Aorta (tissue), 5 donors: Measurements from ENCODE around the gene RBM15B. TPM values are rescaled to one million over a fixed set of nuclear protein-coding genes. Genes with fewer than 3 reads are reported as not detected.

Experiments used
- ATAC-seq: fragments of 200-7000 bp; cut with Tn5 transposase; one replicate; pipeline ENCODE4 v1.9.1; 2022; ENCODE audit warnings: moderate library complexity; ENCODE audit not compliant: low FRiP score
- DNase-seq, 2 donors: peaks; one replicate each; pipeline ENCODE4 v3.0.0-alpha.2; 2020
- H3K27ac ChIP-seq, 2 donors: one replicate each; pipeline ENCODE4 v1.5.1; 2013; ENCODE audit warnings: low read length in 2 of 2, mild to moderate bottlenecking in 2 of 2, moderate library complexity in 2 of 2, control low read depth in 1 of 2, inconsistent platforms in 1 of 2, low read depth in 1 of 2
- H3K27me3 ChIP-seq, 2 donors: one replicate each; pipeline ENCODE4 v1.6.1; 2013; ENCODE audit warnings: control low read depth in 1 of 2, low read length in 1 of 2, mild to moderate bottlenecking in 1 of 2, moderate library complexity in 1 of 2; ENCODE audit not compliant: insufficient read depth in 2 of 2, control insufficient read depth in 1 of 2
- H3K36me3 ChIP-seq, 2 donors: one replicate each; pipeline ENCODE4 v1.6.1; 2013; ENCODE audit warnings: control low read depth in 1 of 2, low read length in 1 of 2, mild to moderate bottlenecking in 1 of 2; ENCODE audit not compliant: insufficient read depth in 2 of 2, control insufficient read depth in 1 of 2
- H3K4me1 ChIP-seq, 2 donors: one replicate each; pipeline ENCODE4 v1.6.1; 2013; ENCODE audit warnings: low read length in 2 of 2, control low read depth in 1 of 2, mild to moderate bottlenecking in 1 of 2, moderate library complexity in 1 of 2; ENCODE audit not compliant: insufficient read depth in 2 of 2, control insufficient read depth in 1 of 2
- H3K4me3 ChIP-seq, 2 donors: one replicate each; pipeline ENCODE4 v1.5.1; 2013; ENCODE audit warnings: low read length in 2 of 2, control low read depth in 1 of 2, mild to moderate bottlenecking in 1 of 2
- H3K9me3 ChIP-seq: one replicate; pipeline ENCODE4 v1.6.1; 2013; ENCODE audit warnings: mild to moderate bottlenecking, low read length; ENCODE audit not compliant: control insufficient read depth
- WGBS, 2 donors: extraction: QIAGEN DNeasy Blood & Tissue Kit; methylation state at CpG; one replicate each; pipeline ENCODE4 v1.1.7; 2013; 5-methylcytosine and 5-hydroxymethylcytosine counted together
- intact Hi-C, 2 donors: fragments of 100-400 bp; cut with DNase I; formaldehyde crosslinking; loops; one replicate each; pipeline versions ENCODE4 v1.14.2 to v1.15.0; 2022
- polyA plus RNA-seq, 2 donors: library from polyadenylated mRNA; stranded (reverse); fragments of 200-250 nt; gene quantifications; one replicate each; pipeline ENCODE4 v1.2.3, GENCODE V29; 2013
- total RNA-seq, 2 donors: library from RNA; stranded (reverse); fragmentation: NEBNext Ultra II Directional; extraction: Animal tissue kit (Norgen Biotek cat#: 25700); gene quantifications; one replicate each; pipeline ENCODE4 v1.2.1, GENCODE V29; 2021
- donor health status: healthy with polysubstance abuse.
- donor health status: Bipolar disorder and iron deficiency.
- donor health status: DM: no; HTN: no; CAD: no.
- donor health status: DM: no; HTN: no; CAD: no.
- donor health status: DM: yes; HTN: yes; CAD: no.

Gene RBM15B
- total and polyA plus RNA-seq, 4 donors = 6.9 to 25.4 (median 16.2) TPM

- intact Hi-C loops = no loop called here
- no peak overlapping the region for H3K27ac ChIP-seq
- peaks cover 0 to 3% of the 10 kb centered on the region in 2 donors for H3K36me3 ChIP-seq
- WGBS, 2 donors = 92 to 93% methylated on average over 5 of the region's 5 CpGs
- no peaks in the 10 kb centered on the region for H3K4me1 ChIP-seq
- H3K27me3 ChIP-seq = no peaks in the 10 kb centered on the region
- H3K9me3 ChIP-seq = no peaks in the 10 kb centered on the region
- ATAC-seq (no peak), DNase-seq (no peak)
- H3K4me3 ChIP-seq = no peak overlapping the region
Observed at GRCh38 chr3:51434110-51434509, 43.0 kb downstream of the RBM15B start.

DNA sequence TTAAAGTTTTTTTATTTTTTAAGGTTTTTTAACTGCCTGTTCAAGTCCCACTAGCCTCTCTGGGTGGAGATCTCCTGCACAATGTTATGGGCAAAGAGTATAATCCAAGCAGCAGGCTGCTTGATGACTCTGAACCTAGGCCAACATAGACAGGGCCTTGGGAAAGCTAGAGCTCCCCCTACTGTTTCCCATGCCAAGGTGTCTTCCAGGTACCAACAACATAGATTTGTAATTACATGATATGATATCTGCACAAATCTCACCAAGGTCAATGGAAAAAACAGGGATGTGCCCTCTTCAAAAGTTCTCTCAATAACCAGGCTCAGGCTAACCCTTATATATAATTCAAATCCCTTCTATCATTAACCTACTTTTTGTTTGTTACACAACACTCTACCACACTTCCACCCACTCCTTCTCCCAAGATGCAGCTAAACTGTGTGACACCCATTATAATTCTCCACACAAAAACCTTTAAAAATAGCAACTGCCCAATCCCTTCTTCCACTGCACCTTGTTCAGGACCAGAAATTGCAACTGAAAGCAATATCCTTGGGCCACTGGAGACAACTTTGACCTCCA lies 43.8 kb downstream of the RBM15B start:
- intact Hi-C loops = no loop called here
- ATAC-seq = no peak

DNA sequence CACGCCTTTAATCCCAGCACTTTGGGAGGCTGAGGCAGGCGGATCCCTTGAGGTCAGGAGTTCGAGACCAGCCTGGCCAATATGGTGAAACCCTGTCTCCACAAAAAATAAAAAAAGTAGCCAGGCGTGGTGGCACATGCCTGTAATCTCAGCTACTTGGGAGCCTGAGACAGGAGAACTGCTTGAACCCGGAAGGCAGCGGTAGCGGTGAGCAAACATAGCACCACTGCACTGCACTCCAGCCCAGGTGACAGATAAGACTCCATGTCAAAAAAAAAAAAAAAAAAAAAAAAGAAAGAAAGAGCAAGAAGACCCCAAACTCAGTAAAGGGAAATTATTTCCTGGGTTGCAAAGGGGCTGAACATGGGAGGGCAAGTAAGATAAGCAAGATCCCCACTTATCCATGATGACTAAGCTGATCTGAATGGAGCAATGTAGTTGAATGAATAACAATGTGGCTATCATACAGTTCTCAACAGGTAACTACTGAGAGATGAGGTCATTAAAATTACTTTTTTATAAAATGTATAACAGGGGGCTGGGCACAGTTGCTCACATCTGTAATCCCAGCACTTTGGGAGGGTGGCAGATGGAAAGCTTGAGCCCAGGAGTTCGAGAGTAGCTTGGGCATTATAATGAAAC lies 46.0 kb downstream of the RBM15B start:
- no peak for DNase-seq
- Histone ChIP-seq H3K27me3 (no peaks in the 10 kb centered on the region), H3K4me3 (no peak overlapping the region), H3K4me1 (no peaks in the 10 kb centered on the region), H3K9me3 (no peaks in the 10 kb centered on the region), H3K27ac (no peak overlapping the region), H3K36me3 (peaks cover 0 to 7% of the 10 kb centered on the region in 2 donors)
- intact Hi-C loops = no loop called here
- WGBS, 2 donors = 83 to 95% methylated on average over 8 of the region's 8 CpGs
- ATAC-seq = no peak

More for the DNA sequence above, 43.8 kb downstream of the RBM15B start:
- Histone ChIP-seq H3K27ac (no peak overlapping the region), H3K4me1 (no peaks in the 10 kb centered on the region), H3K4me3 (no peak overlapping the region), H3K36me3 (peaks cover 0 to 3% of the 10 kb centered on the region in 2 donors), H3K27me3 (no peaks in the 10 kb centered on the region), H3K9me3 (no peaks in the 10 kb centered on the region)
- DNase-seq = no peak

- ATAC-seq = no peak
- 96 to 97% methylated on average over 8 of the region's 8 CpGs for WGBS, 2 donors
- Histone ChIP-seq H3K27me3 (no peaks in the 10 kb centered on the region), H3K9me3 (no peaks in the 10 kb centered on the region), H3K36me3 (peaks cover 0 to 7% of the 10 kb centered on the region in 2 donors), H3K4me3 (no peak overlapping the region), H3K4me1 (no peaks in the 10 kb centered on the region), H3K27ac (no peak overlapping the region)
- intact Hi-C loops = no loop called here
- DNase-seq = no peak
Observed at GRCh38 chr3:51441282-51442030, 50.4 kb downstream of the RBM15B start.

- H3K27ac ChIP-seq = no peak overlapping the region
- ATAC-seq = no peak
Observed at GRCh38 chr3:51445544-51446280, 54.6 kb downstream of the RBM15B start.

More at GRCh38 chr3:51445544-51446280, 54.6 kb downstream of the RBM15B start:
- DNase-seq = no peak
- Histone ChIP-seq H3K4me1 (no peaks in the 10 kb centered on the region), H3K4me3 (no peak overlapping the region), H3K36me3 (peaks cover 0 to 4% of the 10 kb centered on the region in 2 donors), H3K27me3 (no peaks in the 10 kb centered on the region), H3K9me3 (no peaks in the 10 kb centered on the region)
- intact Hi-C loops = no loop called here
- WGBS, 2 donors = 90 to 94% methylated on average over 4 of the region's 4 CpGs

Other genes with a start within 250 kb of the RBM15B start
- gene MANF, start 6.0 kb upstream of the RBM15B start, total RNA-seq = 100 to 1,000 TPM in 1 of 2 donors, 10 to 100 TPM in 1; 78.9 to 108 TPM
- gene MANF, start 6.0 kb upstream of the RBM15B start, polyA plus RNA-seq = 10 to 100 TPM; 47.7 to 67.1 TPM
- 10 to 100 TPM; 18.5 to 19.0 TPM for gene DCAF1, start 108.7 kb downstream of the RBM15B start, total RNA-seq
- gene DCAF1, start 108.7 kb downstream of the RBM15B start, polyA plus RNA-seq = 1 to 10 TPM; 3.9 to 7.6 TPM
- 10 to 100 TPM; 28.6 to 28.9 TPM for gene RAD54L2, start 147.4 kb downstream of the RBM15B start, total RNA-seq
- 1 to 10 TPM; 2.1 to 6.6 TPM for gene RAD54L2, start 147.4 kb downstream of the RBM15B start, polyA plus RNA-seq